ENCODE measurements around the gene KCNQ1. TPM values are rescaled to one million over a fixed set of nuclear protein-coding genes. Genes with fewer than 3 reads are reported as not detected.

Gene KCNQ1
- total and polyA plus RNA-seq, 2 donors (not counting 3 experiments of a cell fraction or from before 2014, with no cell fraction given), result 0.07 to 0.09 TPM

DNA sequence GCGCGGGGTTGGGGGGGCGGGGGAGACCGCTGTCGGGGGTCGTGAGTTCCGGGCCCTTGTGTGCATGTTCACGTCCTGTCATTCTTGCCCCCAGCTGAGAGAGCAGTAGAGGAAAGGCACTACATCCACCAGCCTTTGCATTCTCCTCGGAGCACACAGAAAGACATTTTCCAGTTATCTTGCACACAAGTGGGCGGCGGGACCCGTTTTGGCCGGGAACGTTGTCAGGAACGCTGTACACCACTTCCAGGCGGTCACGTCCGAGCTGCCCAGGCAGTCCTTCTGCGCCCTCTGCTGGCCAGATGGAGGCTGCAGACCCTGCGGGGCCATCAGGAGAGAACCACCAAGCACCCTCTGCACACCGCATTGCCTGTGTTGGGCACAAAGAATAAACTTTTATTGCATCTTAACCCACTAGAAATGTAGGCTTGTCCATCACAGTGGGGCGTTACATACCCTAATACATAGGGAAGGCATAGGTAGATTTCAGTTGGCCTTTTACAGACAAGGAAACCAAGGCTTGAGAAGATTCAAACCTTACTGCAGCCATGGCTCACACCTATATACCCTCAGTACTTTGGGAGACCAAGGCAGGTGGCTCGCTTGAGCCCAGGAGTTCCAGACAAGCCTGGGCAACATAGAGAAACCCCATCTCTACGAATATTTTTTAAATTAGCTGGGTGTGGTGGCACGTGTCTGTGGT, 443.6 kb downstream of the KCNQ1 start:
- BruUV-seq (replicated peaks), result no TSS peak
- Histone ChIP-seq H3K9me1 (replicated peaks; ENCODE audit: control insufficient read depth, extremely low read depth, insufficient read depth, low read length) (no peaks in the 10 kb centered on the region), H3K27ac (ENCODE audit: insufficient read depth, low read depth, low read length) (no peak overlapping the region), H2AFZ (ENCODE audit: low read depth, low read length) (no peak overlapping the region), H3K27me3 (ENCODE audit: control insufficient read depth in 2 of 2, insufficient read depth in 2 of 2, low read length in 2 of 2) (peaks cover 0 to 8% of the 10 kb centered on the region in 2 experiments), H3K79me2 (ENCODE audit: control insufficient read depth, insufficient read depth, low read length) (no peaks in the 10 kb centered on the region), H3K4me2 (ENCODE audit: insufficient read depth, low read length) (no peak overlapping the region), H3K36me3 (ENCODE audit: control insufficient read depth in 2 of 2, extremely low read depth in 1 of 2, insufficient read depth in 2 of 2, low read length in 2 of 2) (no peaks in the 10 kb centered on the region), H3K9ac (replicated peaks; ENCODE audit: extremely low read depth, insufficient read depth, low read length) (no peak overlapping the region), H3K4me1 (ENCODE audit: control insufficient read depth, extremely low read depth, insufficient read depth, low read length) (peaks cover 22% of the 10 kb centered on the region), H4K20me1 (replicated peaks; ENCODE audit: control insufficient read depth, extremely low read depth, insufficient read depth, low read length) (no peaks in the 10 kb centered on the region), H3K4me3 (replicated peaks in 1 of 3; ENCODE audit: insufficient read depth in 1 of 3, low read depth in 1 of 3, low read length in 3 of 3) (no peak overlapping the region), H3K9me3 (replicated peaks; ENCODE audit: control insufficient read depth, insufficient read depth, low read length) (no peaks in the 10 kb centered on the region)
- peak; percentile 73 for DNase-seq (ENCODE audit: low read depth, low spot score)
- ChIA-PET CTCF (interaction anchor here (1.0 to 16.2 kb wide), 16 partner anchors 10 to 464 kb away, joined by 3 to 711 read pairs (median 4); partner anchors contain the start of gene PHLDA2), POLR2A (interaction anchor here (1.3 kb wide), 1 partner anchor 356 kb away, joined by 4 read pairs; no protein-coding TSS in a partner anchor)
- no peak for TF ChIP-seq POLR2AphosphoS5 (IDR thresholded peaks at IDR 0.05; ENCODE audit: insufficient read depth, low read depth, low read length)
- TF ChIP-seq, protein P1, sequence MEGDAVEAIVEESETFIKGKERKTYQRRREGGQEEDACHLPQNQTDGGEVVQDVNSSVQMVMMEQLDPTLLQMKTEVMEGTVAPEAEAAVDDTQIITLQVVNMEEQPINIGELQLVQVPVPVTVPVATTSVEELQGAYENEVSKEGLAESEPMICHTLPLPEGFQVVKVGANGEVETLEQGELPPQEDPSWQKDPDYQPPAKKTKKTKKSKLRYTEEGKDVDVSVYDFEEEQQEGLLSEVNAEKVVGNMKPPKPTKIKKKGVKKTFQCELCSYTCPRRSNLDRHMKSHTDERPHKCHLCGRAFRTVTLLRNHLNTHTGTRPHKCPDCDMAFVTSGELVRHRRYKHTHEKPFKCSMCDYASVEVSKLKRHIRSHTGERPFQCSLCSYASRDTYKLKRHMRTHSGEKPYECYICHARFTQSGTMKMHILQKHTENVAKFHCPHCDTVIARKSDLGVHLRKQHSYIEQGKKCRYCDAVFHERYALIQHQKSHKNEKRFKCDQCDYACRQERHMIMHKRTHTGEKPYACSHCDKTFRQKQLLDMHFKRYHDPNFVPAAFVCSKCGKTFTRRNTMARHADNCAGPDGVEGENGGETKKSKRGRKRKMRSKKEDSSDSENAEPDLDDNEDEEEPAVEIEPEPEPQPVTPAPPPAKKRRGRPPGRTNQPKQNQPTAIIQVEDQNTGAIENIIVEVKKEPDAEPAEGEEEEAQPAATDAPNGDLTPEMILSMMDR (IDR thresholded peaks at IDR 0.05; ENCODE audit: extremely low read depth in 1 of 2, insufficient read depth in 1 of 2, low read depth in 1 of 2, low read length in 2 of 2), result peak; percentile 98 to 99
- TF ChIP-seq FOS (IDR thresholded peaks at IDR 0.05; ENCODE audit: borderline replicate concordance, insufficient read depth, low read length), result no peak
- peak; percentile 94 for FAIRE-seq
- intact Hi-C loops (cut with micrococcal nuclease) (loop anchor here (1.0 to 10.0 kb wide), 6 partner anchors 114 to 584 kb away; partner anchors contain the start of genes C11orf21 and TSPAN32), dilution Hi-C loops (cut with MboI; ENCODE audit: extremely low pct_ligation_motif_present, low sequenced_read_pairs) (no loop called here)
